Daoy (cell line): ENCODE data around the gene ZNF142. TPM values are rescaled to one million over a fixed set of nuclear protein-coding genes. Genes with fewer than 3 reads are reported as not detected.

Source experiments
- DNase-seq: peaks from one replicate; pipeline ENCODE4 v3.0.0-alpha.2; 2015; ENCODE audit warnings: low read depth
- total RNA-seq: library from RNA; depleted of rRNA; stranded (reverse); fragments of >200 nt; shearing (Covaris generic); gene quantifications from 2 replicates; pipeline ENCODE4 v1.2.3, GENCODE V29; 2014; rRNA removed

ZNF142 gene
- 7.3 and 7.6 TPM in 2 replicates for total RNA-seq

- peak; percentile 94 for DNase-seq
Observed at GRCh38 chr2:218659258-218659987, at the start of gene ZNF142, which contains the start of gene BCS1L. ZNF142 (minus strand) TSS chr2:218659623; CDS start chr2:218656429, 3,194 bp downstream. BCS1L (plus strand) TSS chr2:218659683; CDS start chr2:218660988, 1,305 bp downstream.

GRCh38 chr2:218708086-218708485 lies 48.7 kb upstream of the ZNF142 start:
- DNase-seq = no peak

- DNase-seq = no peak
Observed at GRCh38 chr2:218703341-218703740, 43.9 kb upstream of the ZNF142 start.

GRCh38 chr2:218701806-218702205 lies 42.4 kb upstream of the ZNF142 start:
- no peak for DNase-seq

- no peak for DNase-seq
Observed at GRCh38 chr2:218698885-218699284, 39.5 kb upstream of the ZNF142 start.

- no peak for DNase-seq
Observed at GRCh38 chr2:218694405-218695145, 35.2 kb upstream of the ZNF142 start.

GRCh38 chr2:218691234-218691633 lies 31.8 kb upstream of the ZNF142 start:
- DNase-seq = no peak

- peak; percentile 65 for DNase-seq
Observed at GRCh38 chr2:218687400-218688060, 28.1 kb upstream of the ZNF142 start.

GRCh38 chr2:218680061-218680460 lies 20.6 kb upstream of the ZNF142 start:
- DNase-seq = no peak

GRCh38 chr2:218679119-218679518 lies 19.7 kb upstream of the ZNF142 start:
- peak; percentile 22 for DNase-seq

GRCh38 chr2:218671654-218672566 lies 12.5 kb upstream of the ZNF142 start, which contains the start of the genes RNF25 and STK36:
RNF25 (minus strand) TSS chr2:218672002; CDS start chr2:218671970, 32 bp downstream.
STK36 (plus strand) TSS chr2:218672086; CDS start chr2:218672830, 744 bp downstream.
- DNase-seq = peak; percentile 90

GRCh38 chr2:218671097-218671653 lies 11.8 kb upstream of the ZNF142 start:
- DNase-seq = peak; percentile 17

GRCh38 chr2:218664653-218665052 lies 5.2 kb upstream of the ZNF142 start:
- DNase-seq = no peak

GRCh38 chr2:218663901-218664300 lies 4.5 kb upstream of the ZNF142 start:
- DNase-seq = no peak

- DNase-seq = no peak
Observed at GRCh38 chr2:218662827-218663226, 3.4 kb upstream of the ZNF142 start.

- DNase-seq = no peak
Observed at GRCh38 chr2:218662377-218662776, 3.0 kb upstream of the ZNF142 start.

- DNase-seq = no peak
Observed at GRCh38 chr2:218659988-218660358, 550 bp upstream of the ZNF142 start.

- DNase-seq = peak; percentile 52
Observed at GRCh38 chr2:218658671-218659257, 659 bp downstream of the ZNF142 start.

- DNase-seq = no peak
Observed at GRCh38 chr2:218655751-218656150, 3.7 kb downstream of the ZNF142 start.

GRCh38 chr2:218648787-218649100 lies 10.7 kb downstream of the ZNF142 start:
- DNase-seq = no peak
